Mesothelial cell of epicardium (in vitro differentiated cells): ENCODE data around the gene DUS1L. TPM values are rescaled to one million over a fixed set of nuclear protein-coding genes. Genes with fewer than 3 reads are reported as not detected.

Source experiments
- DNase-seq, 2 experiments: peaks; one replicate each; pipeline ENCODE4 v3.0.0; 2021; ENCODE audit warnings: low spot score in 2 of 2; ENCODE audit not compliant: unreplicated experiment in 2 of 2
- H3K27ac Mint-ChIP-seq: 2 replicates; pipeline ENCODE4 v1.8.0; 2021; ENCODE audit warnings: mixed read lengths
- H3K27me3 Mint-ChIP-seq: 2 replicates; pipeline ENCODE4 v1.8.0; 2021; ENCODE audit warnings: low read depth, mixed read lengths
- H3K36me3 Mint-ChIP-seq: 2 replicates; pipeline ENCODE4 v1.8.0; 2021; ENCODE audit warnings: mixed read lengths
- H3K4me1 Mint-ChIP-seq: 2 replicates; pipeline ENCODE4 v1.8.0; 2021; ENCODE audit warnings: mixed read lengths
- H3K4me3 Mint-ChIP-seq: 2 replicates; pipeline ENCODE4 v1.8.0; 2021; ENCODE audit warnings: mild to moderate bottlenecking, moderate library complexity, mixed read lengths
- H3K9me3 Mint-ChIP-seq: 2 replicates; pipeline ENCODE4 v1.8.0; 2021; ENCODE audit warnings: mixed read lengths
- CTCF ChIP-seq: fragments of 200-600 bp; sonication (generic); IDR thresholded peaks from one replicate; pipeline ENCODE4 v1.5.0; 2021; ENCODE audit warnings: antibody characterized with exemption; ENCODE audit not compliant: unreplicated experiment
- total RNA-seq: library from RNA; stranded (reverse); gene quantifications from 3 replicates; pipeline ENCODE4 v1.2.1, GENCODE V29; 2021

The DUS1L gene
- total RNA-seq, 1 donor from 2014 or later: 94.9 TPM

- no peak for TF ChIP-seq CTCF
- Mint-ChIP-seq H3K4me1 (peaks cover 10% of the 10 kb centered on the region), H3K36me3 (peaks cover 6% of the 10 kb centered on the region), H3K4me3 (no peak overlapping the region), H3K27ac (no peak overlapping the region), H3K9me3 (no peaks in the 10 kb centered on the region), H3K27me3 (no peaks in the 10 kb centered on the region)
- no peak for DNase-seq
Observed at GRCh38 chr17:82091264-82092066, 25.9 kb upstream of the DUS1L start.

- DNase-seq: no peak
- Mint-ChIP-seq H3K4me1 (peaks cover 4% of the 10 kb centered on the region), H3K27me3 (no peaks in the 10 kb centered on the region), H3K27ac (no peak overlapping the region), H3K9me3 (no peaks in the 10 kb centered on the region), H3K36me3 (peaks cover 6% of the 10 kb centered on the region), H3K4me3 (no peak overlapping the region)
- no peak for TF ChIP-seq CTCF
Observed at GRCh38 chr17:82090549-82091263, 25.1 kb upstream of the DUS1L start.

DNA sequence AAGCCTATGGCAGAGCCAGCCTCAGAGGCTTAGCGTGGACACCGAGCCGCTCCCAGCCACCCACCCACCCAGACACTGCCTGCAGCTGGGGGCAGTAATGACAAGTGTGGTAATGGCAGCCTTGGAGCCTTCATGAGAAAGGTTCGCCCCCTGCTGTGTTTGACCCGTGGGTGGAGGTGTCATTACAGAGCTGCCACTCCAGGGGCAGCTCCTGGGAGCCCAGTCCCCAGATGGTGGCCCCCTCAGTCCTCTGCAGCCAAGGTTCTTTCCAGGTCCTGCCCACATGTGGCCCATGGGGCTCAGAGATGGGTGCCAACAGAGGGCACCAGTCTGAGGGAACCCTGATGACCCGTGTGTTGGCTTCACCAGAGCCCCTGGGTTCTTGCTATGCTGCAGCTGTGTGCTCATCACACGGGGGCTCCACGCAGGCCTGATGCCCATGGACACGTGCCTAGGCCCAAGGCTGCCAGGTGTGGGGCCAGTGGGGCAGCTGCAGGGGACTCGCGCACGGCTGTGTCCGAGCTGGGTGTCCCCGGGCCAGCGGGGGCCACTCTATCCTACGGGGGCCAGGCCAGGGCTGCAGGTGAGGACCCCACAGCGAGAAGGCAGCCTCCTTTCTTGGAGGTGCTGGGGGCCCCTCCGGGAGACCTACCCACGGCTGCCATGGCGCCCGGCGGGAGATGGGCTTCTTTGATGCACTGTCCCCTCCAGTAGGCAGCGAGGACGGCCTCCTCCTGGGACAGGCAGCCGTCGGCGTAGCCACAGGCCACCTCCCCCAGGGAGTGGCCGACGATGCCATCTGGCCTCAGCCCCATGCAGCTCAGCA, 24.3 kb upstream of the DUS1L start:
- TF ChIP-seq CTCF: no peak
- H3K9me3 Mint-ChIP-seq: no peaks in the 10 kb centered on the region
- H3K27me3 Mint-ChIP-seq: no peaks in the 10 kb centered on the region
- H3K4me3 Mint-ChIP-seq: no peak overlapping the region
- DNase-seq: no peak
- H3K4me1 Mint-ChIP-seq: no peaks in the 10 kb centered on the region
- peaks cover 6% of the 10 kb centered on the region for H3K36me3 Mint-ChIP-seq
- no peak overlapping the region for H3K27ac Mint-ChIP-seq

DNA sequence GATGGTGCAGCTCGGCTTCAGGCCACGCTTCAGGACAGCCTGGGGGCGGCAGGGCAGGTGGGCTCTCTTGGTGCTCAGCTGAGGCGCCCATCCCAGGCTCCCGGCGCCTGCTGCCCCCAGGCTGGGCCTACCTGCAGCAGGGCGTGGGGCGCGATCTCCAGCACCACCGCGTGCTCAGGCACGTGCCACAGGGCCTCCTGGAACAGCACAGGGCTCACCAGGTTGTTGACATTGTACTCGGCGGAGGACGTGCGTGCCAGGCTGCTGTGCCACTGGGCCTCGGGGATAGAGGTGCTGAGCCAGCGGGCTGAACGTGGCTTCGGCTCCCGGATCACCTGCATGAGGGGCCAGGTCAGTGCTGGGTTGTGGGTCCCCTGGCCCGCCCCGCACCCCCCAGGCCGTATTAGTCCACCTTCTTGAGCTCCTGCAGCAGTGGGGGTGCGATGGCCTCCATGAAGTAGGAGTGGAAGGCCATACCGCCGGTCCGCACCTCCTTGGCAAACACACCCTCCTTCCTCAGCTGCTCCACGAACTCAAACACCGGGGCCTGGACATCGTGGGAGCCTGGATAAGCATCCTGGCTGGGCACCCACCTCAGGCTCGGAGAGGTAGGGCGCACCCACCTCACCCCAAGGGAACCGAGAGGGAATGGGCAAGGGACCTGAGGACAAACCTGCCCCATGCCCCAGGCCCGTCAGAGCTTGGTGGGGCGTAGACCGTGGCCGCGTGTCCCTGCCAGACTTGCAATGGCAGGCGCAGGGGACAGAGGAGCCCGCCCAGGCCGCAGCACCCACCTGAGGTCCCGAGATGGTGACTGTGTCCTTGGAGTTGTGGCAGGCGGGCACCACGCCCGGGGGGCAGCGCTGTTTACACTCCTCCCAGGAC, 23.5 kb upstream of the DUS1L start:
- DNase-seq: no peak
- no peaks in the 10 kb centered on the region for H3K9me3 Mint-ChIP-seq
- no peak overlapping the region for H3K27ac Mint-ChIP-seq
- H3K4me3 Mint-ChIP-seq: no peak overlapping the region
- TF ChIP-seq CTCF: no peak
- H3K4me1 Mint-ChIP-seq: no peaks in the 10 kb centered on the region
- H3K36me3 Mint-ChIP-seq: peaks cover 8% of the 10 kb centered on the region
- no peaks in the 10 kb centered on the region for H3K27me3 Mint-ChIP-seq
